Measurements from ENCODE around the gene KRTAP10-9.
A peak's percentile ranks its signal among the peaks of the same experiment; 100 is the strongest.
"Not testable (repeated sequence)": the region's sequence is repeated elsewhere in the genome, so short reads cannot be mapped to it uniquely, and the experiment has no call there.

The KRTAP10-9 gene, protein sequence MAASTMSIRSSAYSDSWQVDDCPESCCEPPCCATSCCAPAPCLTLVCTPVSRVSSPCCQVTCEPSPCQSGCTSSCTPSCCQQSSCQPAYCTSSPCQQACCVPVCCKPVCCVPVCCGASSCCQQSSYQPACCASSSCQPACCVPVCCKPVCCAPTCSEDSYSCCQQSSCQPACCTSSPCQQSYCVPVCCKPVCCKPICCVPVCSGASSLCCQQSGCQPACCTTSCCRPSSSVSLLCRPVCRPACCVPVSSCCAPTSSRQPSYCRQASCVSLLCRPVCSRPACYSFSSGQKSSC

DNA sequence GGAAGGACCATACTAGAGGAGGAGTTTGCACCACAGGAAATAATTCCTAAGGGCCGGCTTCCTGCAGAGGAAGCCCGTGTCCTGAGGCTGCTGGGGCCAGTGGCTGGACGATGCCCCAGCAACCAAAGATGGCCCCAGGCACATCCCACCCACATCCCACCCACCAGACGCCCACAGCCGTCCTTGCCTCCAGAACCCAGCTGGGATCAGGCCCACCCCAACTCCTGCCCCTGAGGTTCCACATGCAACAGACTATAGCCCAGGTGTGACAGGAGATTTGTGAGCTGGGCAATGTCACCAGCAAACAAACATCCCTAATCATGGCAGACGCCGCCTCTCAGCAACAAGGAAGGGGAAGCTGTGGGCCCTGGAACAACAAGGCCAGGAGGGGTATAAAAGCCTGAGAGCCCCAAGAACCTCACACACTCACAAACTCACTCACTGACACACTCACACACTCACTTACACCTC lies at the start of gene KRTAP10-9:
Gene KRTAP10-9, plus strand, starts transcription at position 421 of the 471 bp plus-strand sequence. CDS start 79 bp downstream, outside the sequence.
- no peak for DNase-seq (ENCODE audit: low spot score)

DNA sequence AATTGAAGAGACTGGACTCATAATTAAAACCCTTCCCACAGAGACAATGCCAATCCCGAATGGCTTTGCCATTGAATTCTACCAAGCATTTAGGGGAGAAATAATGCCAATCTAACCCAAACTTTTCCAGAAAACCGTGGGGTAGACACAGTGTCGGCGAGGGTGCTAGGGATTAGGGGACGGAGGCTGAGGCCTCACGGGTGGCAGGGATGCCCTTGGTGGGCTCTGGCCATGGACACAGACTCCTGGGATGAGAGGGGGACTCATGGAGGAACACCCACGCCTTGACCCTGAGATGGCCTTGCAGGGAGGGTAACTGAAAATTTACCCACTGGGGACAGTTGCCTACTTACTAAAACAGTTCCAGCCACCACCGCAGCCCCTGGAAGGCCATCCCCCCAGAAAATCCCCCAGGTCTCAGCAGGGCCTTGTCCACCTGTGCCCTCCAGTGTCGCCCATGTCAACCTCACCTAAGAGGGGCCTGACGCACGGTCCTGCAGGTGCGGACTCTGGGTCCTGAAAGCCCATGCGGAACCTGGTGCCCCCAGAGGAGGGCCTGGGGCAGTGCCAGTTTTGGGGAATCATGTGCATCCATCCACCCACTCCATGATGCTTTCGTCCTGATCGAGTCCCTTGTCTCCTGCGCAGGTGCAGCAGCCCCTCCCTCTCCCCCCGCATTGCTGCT lies 48.4 kb upstream of the KRTAP10-9 start:
- no peak for DNase-seq (ENCODE audit: low spot score)

DNA sequence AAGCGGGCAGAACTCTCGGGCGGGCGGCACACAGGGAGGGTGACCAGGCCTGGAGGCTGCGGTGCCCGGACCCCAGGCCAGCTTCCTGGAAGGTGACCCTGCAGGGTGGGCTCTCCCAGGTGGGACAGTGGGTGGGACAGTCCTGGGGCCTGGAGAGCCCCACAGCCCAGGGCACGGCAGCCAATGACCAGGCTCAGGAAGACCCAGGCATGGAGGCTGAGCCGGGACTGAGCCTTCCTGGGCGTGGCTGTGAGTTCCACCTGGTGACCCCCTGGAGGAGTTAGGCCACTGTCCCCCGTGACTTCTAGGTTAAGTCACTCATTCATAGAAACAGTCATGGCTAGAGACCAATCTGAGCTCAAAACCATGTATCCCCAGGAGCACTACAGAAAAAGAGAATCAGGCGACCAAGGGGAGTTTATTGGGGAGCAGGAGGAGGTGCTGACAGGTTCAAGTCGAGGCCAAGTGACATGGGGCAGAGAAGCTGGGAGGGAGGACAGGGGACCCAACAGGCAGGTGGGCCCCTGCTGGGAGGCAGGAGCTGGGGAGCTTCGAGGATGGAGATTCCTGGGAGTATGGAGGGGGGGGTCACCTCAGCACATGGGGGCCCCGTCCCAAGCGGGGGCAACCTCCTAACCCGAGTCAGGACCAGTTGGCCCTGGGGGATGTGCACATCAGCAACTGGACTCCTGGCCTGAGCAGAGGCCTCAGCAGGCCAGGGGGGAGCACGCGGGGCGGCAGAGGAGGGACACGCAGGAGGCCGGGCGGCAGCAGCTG lies 47.6 kb upstream of the KRTAP10-9 start:
- no peak for DNase-seq (ENCODE audit: low spot score)

DNA sequence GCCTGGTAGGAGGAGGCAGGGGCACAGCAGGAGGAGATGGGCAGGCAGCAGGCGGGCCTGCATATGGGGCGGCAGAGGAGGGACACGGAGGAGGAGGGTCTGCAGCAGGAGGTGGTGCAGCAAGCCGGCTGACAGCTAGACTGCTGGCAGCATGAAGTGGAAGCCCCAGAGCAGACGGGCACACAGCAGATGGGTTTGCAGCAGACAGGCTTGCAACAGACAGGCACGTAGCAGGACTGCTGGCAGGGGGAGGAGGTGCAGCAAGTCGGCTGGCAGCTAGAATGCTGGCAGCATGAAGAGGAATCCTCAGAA lies 47.1 kb upstream of the KRTAP10-9 start:
- no peak for DNase-seq (ENCODE audit: low spot score)

DNA sequence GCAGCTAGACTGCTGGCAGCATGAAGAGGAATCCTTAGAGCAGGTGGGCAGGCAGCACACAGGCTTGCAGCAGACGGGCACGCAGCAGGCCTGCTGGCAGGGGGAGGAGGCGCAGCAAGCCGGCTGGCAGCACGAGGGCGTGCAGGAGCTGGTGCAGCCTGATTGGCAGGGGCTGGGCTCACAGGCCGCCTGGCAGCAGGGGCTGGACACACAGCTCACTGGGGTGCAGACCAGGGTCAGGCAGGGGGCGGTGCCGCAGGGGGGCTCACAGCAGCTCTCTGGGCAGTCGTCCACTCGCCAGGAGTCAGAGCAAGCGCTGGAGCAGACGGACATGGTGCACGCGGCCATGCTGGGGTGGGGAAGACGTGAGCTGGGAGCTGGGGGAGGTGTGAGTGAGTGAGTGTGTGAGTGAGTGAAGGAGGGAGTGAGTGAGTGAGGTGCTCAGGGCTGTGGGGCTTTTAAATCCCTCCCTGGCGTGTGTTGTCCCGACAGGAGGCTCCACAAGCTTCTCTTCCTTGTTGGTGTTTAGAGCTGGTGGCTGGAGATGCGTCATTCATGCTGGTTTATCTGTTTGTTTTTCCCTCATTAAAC lies 46.6 kb upstream of the KRTAP10-9 start, which contains the start of gene KRTAP10-5:
Gene KRTAP10-5, minus strand, starts transcription at position 374 of the 591 bp plus-strand sequence. Its CDS starts 26 bp downstream, at position 348.
- DNase-seq (ENCODE audit: low spot score), result not testable (repeated sequence)

DNA sequence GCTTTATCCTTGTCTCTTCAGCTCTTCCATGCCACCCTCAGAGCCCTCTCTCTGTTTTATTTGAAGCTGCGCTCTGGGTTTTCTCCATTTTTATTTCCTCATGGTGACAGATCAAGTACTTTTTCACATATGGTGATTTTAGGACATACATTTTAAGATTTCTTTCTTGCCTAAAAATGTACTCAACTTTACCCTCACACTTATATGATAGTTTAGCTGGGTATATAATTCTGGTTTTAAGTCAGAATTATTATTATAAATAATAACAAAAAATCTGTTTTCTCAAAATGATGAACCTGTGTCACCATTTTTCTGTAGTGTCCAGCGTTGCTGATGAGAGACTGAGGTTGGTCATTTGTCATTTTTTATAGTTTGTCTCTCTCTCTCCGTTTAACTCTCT lies 45.7 kb upstream of the KRTAP10-9 start:
- no peak for DNase-seq (ENCODE audit: low spot score)

DNA sequence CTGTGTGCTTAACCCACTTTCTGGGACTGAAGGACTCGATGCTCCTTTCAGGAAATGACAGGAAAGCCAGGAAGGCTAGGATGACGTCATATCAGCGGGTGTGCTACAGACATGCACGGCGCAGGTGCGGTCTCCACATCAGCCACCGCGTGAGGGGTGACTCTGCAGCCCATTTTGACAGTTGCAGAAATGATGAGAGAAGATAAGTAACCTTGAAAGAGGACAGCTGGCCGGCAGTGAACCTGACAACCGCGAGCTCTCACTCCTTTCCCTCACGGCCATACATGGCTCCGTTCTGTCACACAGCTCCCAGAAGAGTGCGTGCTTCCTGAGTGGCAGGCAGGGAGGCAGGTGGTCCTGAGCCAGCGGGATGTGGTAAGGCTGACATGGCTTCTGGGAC lies 44.8 kb upstream of the KRTAP10-9 start:
- no peak for DNase-seq (ENCODE audit: low spot score)

DNA sequence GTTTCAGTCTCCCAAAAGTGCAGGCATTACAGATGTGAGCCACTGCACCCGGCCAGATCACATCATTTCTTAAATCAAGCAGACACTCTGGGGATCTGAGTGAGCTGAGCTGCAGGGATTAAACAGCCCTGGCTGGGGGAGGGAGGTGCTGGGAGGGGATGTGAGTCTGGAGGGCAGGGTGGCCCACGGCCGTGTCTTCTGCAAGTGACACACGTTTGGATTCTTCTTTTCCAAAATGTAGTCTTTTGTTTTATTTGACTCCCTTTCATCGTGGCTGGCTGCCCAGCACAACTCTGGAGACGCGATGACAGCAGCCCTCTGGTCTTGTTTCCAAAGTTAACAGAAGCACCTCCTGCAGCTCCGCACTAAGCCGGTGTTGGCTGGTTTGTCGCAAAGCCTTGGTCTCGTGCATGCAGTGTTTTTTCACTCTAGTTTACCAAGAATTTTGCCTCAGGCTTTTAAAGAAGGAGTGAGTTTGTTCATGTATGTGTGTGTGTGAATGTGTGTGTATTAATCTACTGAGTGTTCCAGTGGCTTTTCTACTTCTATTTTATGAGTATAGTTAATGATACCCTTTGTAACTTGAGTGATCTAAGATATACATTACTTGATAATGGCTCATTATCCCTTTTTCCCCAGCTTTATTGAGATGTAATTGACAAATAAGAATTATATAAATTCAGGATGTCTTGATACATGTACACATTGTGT lies 43.6 kb upstream of the KRTAP10-9 start:
- DNase-seq (ENCODE audit: low spot score), result no peak

DNA sequence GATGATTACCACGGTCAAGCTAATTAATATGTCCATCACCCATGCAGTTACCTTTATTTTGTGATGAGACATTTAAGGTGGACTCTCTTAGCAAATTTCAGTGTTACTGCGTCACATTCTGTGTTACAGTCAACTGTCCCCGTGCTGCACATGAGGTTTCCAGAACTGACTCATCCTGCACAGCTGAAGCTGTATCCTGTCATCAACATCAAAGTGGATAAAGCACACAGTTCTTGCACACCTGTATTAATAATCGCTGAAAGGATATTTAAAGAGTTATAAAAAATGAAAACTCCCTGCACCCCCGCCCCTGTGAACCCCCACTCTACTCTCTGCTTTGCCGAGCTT lies 43.1 kb upstream of the KRTAP10-9 start:
- DNase-seq (ENCODE audit: low spot score), result peak; percentile 34

DNA sequence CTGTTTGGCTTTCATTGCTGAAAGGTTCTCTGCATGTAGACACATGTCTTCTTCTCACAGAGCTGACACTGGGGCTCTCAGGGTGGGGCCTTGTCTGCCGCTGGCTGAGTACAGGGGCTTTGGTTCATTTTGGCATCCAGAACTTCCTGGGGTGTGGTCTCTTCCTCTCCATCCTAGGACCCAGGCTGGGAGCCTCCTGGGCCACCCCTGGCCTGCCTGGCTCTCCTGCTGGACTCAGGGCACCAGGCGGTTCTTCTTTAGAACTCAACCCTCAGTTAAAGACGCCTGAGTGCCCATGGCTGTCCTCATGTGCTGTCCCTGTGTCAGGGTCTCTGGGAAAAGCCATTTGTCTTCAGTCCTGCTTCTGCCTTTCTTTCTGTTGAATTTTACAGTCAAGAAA lies 41.0 kb upstream of the KRTAP10-9 start:
- no peak for DNase-seq (ENCODE audit: low spot score)

DNA sequence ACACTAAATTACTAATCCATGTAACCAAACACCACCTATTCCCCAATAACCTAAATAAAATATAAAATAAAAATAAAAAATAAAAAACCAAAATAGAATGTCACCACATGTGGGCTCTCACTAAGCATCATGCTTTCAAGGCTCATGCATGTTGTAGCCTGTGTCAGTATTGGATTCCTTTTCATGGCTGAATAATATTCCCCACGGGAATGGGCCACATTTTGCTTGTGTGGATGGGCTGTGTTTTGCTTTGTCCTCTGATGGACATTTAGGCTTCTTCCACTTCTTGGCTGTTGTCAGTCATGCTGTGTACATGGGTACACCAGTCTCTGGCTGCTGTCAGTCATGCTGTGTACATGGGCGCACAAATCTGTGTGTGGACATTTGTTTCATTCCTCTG lies 37.8 kb upstream of the KRTAP10-9 start:
- DNase-seq (ENCODE audit: low spot score), result no peak

DNA sequence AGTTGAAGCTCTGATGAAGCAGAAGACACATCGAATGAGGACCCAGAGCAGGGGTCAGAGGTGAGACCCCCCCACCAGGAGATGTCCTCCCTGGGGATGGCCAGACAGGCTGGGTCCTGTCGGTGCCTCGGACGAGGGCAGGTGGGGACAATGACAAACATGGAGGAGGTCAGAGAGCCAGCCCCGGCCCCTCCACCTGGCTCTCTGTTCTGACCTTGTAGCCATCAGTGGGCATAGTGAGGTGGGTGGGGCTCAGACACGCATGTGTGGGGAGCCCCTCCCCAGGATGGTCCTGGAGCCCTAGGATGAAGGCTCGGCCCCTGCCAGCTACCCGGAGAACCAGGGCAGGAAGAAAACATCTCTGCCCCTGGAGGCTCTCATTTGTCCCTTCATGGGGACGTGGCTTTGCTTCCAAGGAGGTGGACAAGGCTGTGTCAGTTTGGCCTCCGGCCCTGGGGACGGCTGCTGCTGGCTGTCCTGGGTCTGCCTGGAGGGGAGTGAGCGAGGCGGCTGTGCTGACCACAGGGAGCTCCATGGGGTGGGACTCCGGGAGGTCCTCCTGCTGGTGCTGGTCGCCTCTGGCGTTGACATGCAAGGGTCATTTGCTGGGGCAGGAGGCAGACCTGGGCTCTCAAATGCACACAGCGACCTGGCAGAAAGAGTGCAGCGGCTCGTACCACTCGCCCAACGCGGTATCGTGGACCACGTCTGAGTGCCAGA lies 37.1 kb upstream of the KRTAP10-9 start:
- DNase-seq (ENCODE audit: low spot score), result no peak

DNA sequence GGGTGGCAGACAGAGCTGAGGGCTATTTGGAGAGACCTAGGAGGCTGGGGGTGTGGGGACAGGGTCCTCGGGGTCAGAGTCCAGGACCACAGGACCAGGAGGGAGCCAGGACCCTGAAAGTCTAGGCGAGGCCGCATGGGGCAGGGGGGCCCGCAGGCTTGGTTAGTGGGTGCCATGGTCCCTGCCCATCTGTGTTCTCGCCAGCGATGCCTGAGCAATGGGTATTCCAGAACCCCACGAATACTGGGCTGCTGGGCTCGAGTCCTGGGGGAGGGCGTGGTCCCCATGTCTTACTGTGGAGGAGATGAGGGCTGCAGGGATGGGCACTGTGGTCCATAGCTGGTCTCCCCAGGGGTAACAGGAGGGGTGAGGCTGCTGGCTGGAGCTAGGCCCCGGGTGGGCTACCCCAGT lies 36.6 kb upstream of the KRTAP10-9 start:
- no peak for DNase-seq (ENCODE audit: low spot score)

DNA sequence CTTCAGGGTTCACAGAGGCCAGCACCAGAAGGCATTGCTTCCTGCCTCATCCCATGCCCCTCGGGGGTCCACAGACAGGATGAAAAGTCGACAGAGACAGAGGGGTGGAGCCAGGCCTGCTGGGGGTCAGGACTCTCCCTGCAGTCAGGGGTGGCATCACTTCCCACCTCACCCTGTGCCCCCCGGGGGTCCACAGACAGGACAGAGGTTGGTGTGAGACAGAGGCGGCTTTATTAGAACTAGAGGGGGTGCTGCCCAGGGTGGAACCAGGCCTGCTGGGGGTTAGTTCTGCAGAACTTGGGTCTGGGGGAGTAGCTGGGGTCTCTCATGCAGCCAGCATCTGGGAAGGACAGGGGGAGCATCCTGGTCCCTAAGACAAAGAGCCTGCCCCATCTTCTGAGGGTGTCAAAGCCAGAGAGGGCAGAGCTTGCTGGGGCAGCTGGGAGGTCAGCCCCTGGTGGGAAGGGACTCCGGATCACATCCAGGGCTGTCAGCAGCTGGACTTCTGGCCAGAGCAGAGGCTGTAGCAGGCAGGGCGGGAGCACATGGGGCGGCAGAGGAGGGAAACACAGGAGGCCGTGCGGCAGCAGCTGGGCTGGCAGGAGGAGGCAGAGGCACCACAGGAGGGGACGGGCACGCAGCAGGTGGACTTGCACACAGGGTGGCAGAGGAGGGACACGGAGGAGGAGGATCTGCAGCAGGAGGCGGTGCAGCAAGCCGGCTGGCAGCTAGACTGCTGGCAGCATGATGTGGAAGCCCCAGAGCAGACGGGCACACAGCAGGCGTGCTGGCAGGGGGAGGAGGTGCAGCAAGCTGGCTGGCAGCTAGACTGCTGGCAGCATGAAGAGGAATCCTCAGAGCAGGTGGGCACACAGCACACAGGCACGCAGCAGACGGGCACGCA lies 35.7 kb upstream of the KRTAP10-9 start:
- DNase-seq (ENCODE audit: low spot score), result not testable (repeated sequence)

DNA sequence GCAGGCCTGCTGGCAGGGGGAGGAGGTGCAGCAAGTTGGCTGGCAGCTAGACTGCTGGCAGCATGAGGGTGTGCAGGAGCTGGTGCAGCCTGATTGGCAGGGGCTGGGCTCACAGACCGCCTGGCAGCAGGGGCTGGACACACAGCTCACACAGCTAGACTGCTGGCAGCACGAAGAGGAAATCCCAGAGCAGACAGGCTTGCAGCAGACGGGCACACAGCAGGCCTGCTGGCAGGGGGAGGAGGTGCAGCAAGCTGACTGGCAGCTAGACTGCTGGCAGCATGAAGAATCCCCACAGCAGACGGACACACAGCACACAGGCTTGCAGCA lies 35.1 kb upstream of the KRTAP10-9 start:
- not testable (repeated sequence) for DNase-seq (ENCODE audit: low spot score)

DNA sequence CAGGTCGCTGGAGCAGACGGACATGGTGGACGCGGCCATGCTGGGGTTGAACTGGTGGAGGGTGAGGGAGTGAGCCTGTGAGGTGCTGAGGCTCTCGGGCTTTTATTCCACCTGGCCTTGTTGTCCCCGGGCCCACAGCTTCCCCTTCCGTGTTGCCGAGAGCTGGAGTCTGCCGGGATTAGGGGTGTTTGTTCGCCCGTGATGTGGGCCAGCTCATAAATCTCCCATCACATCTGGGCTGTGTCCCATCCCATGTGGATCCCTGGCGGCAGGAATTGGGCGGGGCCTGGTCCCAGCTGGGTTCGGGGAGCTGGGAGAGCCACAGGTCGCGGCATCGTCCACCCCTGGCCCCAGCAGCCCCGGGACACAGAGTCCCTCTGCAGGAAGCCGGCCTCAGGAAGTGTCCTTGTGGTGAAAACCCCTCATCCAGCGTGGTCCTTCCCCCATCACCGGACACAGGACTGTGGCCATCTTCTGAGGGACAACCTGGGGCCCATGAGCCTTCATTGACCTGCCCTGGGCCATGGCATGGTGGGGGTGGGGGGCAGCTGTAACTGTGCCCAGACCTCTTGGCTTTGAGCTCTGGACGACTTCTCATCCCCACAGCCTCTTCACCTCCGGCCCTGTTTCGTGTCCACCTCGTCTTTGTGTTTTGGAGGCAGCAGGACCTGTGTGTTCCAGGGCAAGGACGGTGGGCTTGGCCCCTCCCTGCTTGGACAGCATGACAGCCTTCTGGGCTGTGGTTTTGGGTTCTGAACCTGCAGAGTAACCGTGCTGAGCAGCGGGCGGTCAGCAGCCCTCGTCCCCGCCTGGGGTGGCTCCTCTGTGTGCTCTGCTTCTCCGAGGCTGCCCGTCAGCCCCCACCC lies 34.2 kb upstream of the KRTAP10-9 start, which contains the start of gene KRTAP10-6:
Gene KRTAP10-6, minus strand, starts transcription at position 60 of the 866 bp plus-strand sequence. Its CDS starts 21 bp downstream, at position 39.
- DNase-seq (ENCODE audit: low spot score), result no peak

DNA sequence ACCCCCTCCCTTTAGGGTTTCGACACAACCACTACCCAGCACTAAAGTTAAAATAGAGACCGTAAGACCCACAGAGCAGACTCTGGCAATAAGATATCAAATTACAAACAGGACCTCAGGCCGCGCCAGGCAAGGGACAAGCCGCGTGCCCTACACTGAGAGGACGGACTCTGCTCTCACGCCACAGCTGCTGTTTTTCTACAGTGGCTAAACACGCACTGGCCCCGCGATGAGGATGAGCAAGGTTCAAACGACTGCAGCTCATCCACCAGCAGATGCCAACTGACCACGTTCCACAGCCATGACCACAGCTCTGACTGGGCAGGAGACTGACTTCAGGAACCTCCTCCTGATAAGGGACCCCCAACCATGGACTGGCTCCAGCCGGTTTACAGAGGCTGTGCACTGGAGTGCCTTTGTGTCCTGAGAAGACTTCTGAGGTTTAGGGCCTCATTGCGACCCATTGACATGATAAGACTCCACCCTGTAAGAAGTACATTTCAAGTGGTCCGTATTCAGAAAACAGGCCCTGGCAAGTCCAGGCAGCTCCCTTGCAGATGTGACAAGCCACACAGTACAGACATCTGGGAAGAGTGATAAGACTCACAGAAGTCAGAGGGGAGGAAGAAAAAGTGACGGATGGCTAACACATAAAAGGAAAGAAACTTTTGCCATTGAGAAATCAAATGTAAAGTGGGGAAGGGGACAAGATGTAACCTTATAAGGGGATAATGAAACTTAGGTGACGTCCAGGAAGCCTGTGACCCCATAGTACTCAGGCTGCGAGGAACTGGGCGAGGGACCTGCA lies 33.1 kb upstream of the KRTAP10-9 start:
- no peak for DNase-seq (ENCODE audit: low spot score)

DNA sequence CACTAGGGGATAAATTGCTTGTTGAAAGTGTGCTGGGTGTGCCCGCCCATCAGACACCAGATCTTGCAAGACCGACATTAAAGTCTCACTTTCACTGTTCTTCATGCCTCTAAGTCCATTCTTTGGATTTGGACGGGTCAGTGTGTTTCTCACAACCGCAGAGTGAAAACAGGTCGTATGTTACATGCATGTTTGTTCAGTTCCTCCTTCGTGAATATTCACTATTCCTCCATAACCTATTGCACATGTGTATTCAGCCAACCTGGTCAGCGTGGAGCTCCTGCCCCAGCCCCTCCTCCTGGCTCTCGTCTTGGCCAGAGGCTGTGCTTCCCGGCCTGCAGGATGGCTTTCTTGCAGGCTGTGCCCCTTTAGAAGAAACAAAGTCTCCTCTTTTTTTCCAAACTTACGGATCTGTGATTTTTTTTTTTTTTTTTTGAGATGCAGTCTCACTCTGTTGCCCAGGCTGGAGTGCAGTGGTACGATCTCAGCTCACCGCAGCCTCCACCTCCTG lies 32.4 kb upstream of the KRTAP10-9 start:
- no peak for DNase-seq (ENCODE audit: low spot score)

Data from activated CD4-positive, alpha-beta T cell treated with anti-CD3 and anti-CD28 coated beads, Interleukin-2, Interleukin-4, amounts not matched to agents 100 ng/mL and 50 ng/mL, durations not matched to agents 16 hours and 8 hours (primary cell).